ENCODE results near the gene IL25. TPM values are rescaled to one million over a fixed set of nuclear protein-coding genes. Genes with fewer than 3 reads are reported as not detected.
"Not testable (repeated sequence)": the region's sequence is repeated elsewhere in the genome, so short reads cannot be mapped to it uniquely, and the experiment has no call there.

The IL25 gene
- polyA plus RNA-seq, 4 donors, result not detected

DNA sequence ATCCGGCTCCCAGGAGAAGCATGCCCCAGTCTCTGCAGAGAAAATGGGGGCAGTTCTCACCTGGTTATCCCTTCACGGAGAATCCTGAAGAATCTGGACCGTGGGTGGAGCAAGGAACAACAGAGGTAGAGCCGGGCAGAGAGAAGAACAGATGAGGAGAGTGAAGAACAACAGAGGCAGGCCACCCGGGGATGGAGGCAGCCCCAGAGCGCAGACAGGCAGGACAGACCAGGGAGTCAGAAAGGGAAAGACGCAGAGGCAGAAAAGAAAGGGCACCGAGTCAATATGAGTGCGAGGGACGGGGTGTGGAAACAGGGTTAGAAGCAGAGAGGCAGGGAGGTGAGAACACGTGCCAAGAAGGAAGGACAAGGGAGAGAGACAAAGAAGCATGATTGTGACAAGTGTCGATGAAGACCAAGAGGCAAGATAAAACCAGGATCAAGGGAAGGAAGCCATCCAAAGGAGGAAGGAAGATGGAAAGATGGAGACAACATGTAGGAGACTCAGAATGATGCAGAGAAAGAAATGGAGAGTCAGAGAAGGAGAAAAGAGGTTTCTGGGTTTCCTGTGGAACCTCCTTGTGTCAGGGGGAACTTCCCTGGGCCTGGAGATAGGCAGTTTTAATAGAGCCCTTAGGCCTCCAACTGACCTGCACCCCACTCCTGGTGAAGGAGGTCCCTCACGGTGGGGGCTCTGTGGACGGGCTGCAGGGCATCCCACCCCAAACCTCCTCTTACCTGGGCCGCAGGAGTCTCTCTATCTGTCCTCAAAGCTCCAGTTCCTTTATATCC lies 35.1 kb downstream of the IL25 start, which contains the start of gene MYH6:
Gene MYH6 (minus strand): TSS at position 758 of the 791 bp plus-strand sequence. CDS start 1,050 bp downstream, outside the sequence.
- DNase-seq (ENCODE audit: low read depth in 4 of 4, low spot score in 3 of 4), result no peak

DNA sequence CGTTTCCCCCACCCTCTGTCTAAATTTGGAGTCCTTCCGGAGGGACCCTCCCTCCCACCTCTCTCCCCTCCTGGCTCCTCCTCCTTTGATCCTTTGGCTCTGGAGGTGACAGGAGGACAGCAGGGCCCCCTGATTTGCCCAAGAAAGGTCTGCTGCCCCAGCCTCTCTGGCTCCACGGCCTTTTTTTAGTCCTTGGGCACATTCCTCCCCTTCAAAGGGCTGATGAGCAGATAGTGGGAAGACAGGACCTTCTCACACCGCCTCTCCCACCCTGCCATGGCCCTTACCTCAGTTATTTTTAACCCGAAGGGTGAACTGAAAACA lies 35.7 kb downstream of the IL25 start:
- DNase-seq (ENCODE audit: low read depth in 4 of 4, low spot score in 3 of 4), result no peak

- DNase-seq (ENCODE audit: low read depth in 4 of 4, low spot score in 3 of 4), result no peak
Measured at GRCh38 chr14:23409475-23409874, 36.9 kb downstream of the IL25 start.

GRCh38 chr14:23409966-23410635 lies 37.5 kb downstream of the IL25 start:
- DNase-seq (ENCODE audit: low read depth in 4 of 4, low spot score in 3 of 4), result no peak

- no peak for DNase-seq (ENCODE audit: low read depth in 4 of 4, low spot score in 3 of 4)
Measured at GRCh38 chr14:23411563-23412525, 39.2 kb downstream of the IL25 start.

- DNase-seq (ENCODE audit: low read depth in 4 of 4, low spot score in 3 of 4), result no peak
Measured at GRCh38 chr14:23413681-23414080, 41.1 kb downstream of the IL25 start.

GRCh38 chr14:23414254-23414653 lies 41.6 kb downstream of the IL25 start:
- no peak for DNase-seq (ENCODE audit: low read depth in 4 of 4, low spot score in 3 of 4)

- DNase-seq (ENCODE audit: low read depth in 4 of 4, low spot score in 3 of 4), result no peak
Measured at GRCh38 chr14:23414906-23415820, 42.6 kb downstream of the IL25 start.

DNA sequence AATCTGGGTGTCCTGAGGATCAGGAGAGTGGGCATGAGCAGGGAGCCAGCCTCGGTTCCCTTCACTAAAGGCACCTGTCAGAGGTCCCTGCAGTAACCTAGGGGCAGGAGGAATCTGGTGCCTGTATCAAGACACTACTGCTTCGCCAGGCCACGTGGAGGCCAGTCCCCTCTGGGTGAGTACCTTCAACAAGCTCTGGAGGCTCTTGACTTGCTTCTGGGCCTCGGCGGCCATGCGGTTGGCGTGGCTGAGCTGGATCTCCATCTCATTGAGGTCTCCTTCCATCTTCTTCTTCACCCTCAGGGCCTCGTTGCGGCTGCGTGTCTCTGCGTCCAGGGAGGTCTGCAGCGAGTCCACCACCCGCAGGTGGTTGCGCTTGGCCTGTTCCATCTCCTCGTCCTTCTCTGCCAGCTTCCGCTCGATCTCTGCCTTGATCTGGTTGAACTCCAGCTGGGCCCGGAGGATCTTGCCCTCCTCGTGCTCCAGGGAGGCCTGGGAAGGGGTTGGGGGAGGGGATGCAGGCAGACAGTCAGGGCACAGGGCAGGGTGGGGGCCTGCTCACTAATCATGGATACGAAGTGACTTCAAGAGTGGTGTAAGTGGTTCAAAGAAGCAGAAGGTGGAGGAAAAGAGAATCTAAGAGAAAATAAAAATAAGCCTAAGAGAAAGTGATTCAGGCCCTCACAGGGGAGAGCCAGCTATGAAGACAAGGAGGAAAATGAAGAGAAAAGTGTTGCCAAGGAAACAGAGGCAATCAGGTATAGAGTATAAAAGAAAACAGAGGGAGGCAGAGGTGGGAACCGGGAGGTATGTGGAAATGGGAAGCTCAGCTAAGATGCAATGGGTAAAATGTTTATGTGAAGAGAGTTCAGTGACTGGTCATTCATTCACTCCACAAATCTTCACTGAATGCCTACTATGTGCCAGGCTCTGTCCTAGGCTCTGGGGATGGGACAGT lies 43.5 kb downstream of the IL25 start:
- DNase-seq (ENCODE audit: low read depth in 4 of 4, low spot score in 3 of 4), result no peak

DNA sequence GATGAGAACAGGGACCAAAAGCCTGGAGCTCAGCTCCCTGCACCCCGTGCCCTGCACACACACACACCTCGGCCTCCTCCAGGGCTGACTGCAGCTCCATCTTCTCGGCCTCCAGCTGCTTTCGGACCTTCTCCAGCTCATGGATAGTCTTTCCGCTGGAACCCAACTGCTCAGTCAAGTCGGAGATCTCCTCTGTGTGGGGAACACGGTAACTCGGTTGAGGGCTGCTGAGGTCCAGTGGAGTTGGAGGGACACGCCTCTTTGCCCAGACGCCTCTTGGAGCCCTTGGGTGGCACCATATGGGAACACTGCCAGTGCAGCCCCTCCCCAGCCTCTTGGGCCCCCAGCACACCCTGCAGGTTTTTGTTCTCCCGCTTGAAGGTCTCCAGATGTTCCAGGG lies 44.2 kb downstream of the IL25 start:
- no peak for DNase-seq (ENCODE audit: low read depth in 4 of 4, low spot score in 3 of 4)

DNA sequence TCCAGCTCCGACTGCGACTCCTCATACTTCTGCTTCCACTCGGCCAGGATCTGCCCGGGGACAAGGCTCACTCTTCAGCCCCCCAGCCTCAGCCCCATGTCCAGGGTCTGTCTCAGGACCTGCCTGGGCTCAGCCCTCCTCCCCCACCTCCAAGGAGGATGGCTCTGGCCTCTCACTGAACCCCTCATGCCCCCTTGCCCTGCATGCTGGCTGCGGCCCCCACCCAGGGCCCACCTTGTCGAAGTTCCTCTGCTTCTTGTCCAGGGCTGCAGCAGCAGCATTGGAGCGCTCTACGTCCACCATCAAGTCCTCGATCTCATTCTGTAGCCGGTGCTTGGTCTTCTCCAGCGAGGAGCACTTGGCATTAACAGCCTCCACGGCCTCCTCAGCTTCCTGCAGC lies 44.7 kb downstream of the IL25 start:
- DNase-seq (ENCODE audit: low read depth in 4 of 4, low spot score in 3 of 4), result not testable (repeated sequence)

DNA sequence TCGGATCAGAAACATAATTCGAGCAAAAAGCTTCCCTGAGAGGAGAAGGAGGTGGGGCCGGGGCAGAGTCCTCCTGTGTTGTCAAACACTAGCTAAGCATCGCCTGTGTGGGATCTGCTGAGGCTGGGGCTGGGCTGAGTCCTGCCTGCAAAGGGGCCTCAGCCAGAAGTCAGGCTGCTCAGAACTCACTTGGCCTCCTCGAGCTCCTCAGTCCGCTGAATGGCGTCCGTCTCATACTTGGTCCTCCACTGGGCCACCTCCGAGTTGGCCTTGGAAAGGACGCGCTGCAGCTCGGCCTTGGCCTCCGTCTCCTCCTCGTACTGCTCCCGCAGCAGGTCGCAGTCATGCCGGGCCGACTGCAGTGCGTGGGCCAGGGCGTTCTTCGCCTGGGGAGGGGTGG lies 45.4 kb downstream of the IL25 start:
- DNase-seq (ENCODE audit: low read depth in 4 of 4, low spot score in 3 of 4), result no peak

DNA sequence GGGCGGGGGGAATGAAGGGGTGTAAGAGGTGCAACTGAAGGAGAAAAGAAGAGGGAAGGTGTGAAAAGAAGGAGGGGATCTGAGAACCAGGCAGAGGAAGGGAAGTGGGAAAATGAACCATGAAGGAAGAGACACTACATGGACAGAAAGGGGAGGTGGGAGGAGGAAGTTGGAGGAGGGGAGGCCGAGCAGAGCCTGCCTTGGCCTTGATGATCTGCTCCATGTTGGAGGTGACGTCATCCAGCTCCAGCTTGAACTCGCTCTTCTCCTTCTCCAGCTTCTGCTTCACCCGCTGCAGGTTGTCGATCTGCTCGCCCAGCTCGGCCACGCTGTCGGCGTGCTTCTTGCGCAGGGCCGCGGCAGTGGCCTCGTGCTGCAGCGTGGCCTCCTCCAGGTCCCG lies 47.0 kb downstream of the IL25 start:
- DNase-seq (ENCODE audit: low read depth in 4 of 4, low spot score in 3 of 4), result not testable (repeated sequence)

DNA sequence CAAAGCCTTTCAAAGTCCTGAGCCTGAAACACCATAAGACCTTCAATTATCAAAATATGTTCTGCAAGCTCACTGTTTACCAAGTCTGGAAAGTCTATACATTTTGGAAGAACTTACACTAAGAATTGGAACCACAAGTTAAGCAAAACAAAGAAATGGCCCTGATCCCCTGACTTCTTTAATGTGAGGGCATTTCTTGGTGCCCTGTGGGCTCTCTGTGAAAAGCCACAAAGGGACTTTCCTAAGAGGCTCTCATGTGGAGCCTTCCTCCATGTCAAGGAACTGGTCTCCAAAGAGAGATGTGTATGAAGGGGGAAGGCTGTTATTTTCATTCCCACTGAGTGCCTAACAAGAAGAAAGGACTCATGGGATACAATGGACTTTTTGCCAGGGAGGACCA lies 49.0 kb downstream of the IL25 start:
- no peak for DNase-seq (ENCODE audit: low read depth in 4 of 4, low spot score in 3 of 4)

- no peak for DNase-seq (ENCODE audit: low read depth in 4 of 4, low spot score in 3 of 4)
Measured at GRCh38 chr14:23423657-23424056, 51.0 kb downstream of the IL25 start.

DNA sequence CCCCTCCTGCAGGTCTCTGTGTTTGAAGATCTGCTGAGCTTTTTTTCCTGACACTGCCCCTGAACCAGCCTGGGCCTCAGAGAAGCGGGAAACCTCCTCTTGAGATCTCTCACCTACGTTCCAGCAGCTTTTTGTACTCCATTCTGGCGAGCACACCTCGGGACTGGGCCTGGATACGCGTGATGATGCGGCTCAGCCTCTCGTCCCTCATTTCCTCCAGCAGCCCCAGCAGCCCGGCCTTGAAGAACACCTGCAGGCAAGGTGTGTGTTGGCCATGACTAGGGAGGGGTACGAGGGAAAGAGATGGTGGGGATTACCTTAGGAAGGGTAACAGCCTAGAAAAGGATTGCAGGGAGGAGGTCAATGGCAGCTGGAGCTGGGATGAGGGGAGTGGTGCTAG lies 52.6 kb downstream of the IL25 start:
- no peak for DNase-seq (ENCODE audit: low read depth in 4 of 4, low spot score in 3 of 4)

DNA sequence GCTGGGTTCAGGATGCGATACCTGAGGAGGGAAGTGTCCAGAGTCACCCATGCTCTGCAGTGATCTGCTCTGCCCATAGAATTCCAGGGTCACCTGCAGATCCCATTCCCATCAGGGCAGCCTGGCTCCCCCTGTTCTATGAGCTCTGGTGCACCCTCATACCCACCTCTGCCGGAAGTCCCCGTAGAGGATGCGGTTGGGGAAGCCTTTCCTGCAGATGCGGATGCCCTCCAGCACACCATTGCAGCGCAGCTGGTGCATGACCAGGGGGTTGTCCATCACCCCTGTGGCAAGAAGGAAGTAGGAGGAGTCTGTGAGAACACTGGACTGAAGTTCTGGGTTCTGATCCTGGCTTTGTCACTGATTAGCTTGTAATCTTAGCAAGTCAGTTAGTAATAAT lies 53.2 kb downstream of the IL25 start:
- not testable (repeated sequence) for DNase-seq (ENCODE audit: low read depth in 4 of 4, low spot score in 3 of 4)
